Keratinocyte (primary cell): Measurements from ENCODE around the gene HMGB3.

Experiments
- EZH2 ChIP-seq: IDR thresholded peaks from one replicate; pipeline ENCODE4 v1.6.1; 2012; ENCODE audit warnings: inconsistent platforms, mild to moderate bottlenecking, low read length, moderate library complexity
- TF ChIP-seq, protein P1 (sequence below), 3 experiments: IDR thresholded peaks in 1 of 3; conservative IDR thresholded peaks in 1 of 3; optimal IDR thresholded peaks in 1 of 3; 2 replicates in 2 of 3; 3 replicates in 1 of 3; pipeline versions ENCODE3 to v1.5.1; 2011; ENCODE audit warnings: low read length in 3 of 3, mild to moderate bottlenecking in 3 of 3, moderate library complexity in 2 of 3, control low read depth in 1 of 3, inconsistent platforms in 1 of 3; ENCODE audit not compliant: insufficient read depth in 2 of 3; ENCODE audit errors: extremely low read depth in 1 of 3

DNA sequence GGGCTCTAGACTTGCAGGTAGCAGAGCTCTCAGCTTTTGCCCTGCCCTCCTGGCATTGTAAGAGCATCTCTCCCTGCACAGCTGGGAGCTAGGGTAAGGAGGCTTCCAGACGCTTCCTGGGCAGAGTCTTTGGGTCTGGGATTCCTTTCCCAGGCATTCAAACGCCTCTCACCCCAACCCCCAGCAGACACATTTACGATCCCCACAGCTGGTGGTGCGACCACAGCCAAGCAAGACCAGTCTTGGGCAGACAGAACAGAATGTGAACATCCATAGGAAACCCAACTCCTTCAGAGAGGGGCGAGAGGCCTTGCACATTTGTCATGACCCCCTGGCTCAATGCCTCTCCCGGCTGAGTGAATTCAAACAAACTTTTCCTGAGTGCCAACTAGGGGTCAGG lies 46.6 kb upstream of the HMGB3 start:
- TF ChIP-seq, protein P1, sequence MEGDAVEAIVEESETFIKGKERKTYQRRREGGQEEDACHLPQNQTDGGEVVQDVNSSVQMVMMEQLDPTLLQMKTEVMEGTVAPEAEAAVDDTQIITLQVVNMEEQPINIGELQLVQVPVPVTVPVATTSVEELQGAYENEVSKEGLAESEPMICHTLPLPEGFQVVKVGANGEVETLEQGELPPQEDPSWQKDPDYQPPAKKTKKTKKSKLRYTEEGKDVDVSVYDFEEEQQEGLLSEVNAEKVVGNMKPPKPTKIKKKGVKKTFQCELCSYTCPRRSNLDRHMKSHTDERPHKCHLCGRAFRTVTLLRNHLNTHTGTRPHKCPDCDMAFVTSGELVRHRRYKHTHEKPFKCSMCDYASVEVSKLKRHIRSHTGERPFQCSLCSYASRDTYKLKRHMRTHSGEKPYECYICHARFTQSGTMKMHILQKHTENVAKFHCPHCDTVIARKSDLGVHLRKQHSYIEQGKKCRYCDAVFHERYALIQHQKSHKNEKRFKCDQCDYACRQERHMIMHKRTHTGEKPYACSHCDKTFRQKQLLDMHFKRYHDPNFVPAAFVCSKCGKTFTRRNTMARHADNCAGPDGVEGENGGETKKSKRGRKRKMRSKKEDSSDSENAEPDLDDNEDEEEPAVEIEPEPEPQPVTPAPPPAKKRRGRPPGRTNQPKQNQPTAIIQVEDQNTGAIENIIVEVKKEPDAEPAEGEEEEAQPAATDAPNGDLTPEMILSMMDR (optimal IDR thresholded peaks at IDR 0.05 in 1 of 3, IDR thresholded peaks at IDR 0.05 in 1 of 3, conservative IDR thresholded peaks at IDR 0.05 in 1 of 3; ENCODE audit: extremely low read depth in 1 of 3, insufficient read depth in 2 of 3, low read length in 3 of 3), result no peak
- TF ChIP-seq EZH2, result no peak
